ENCODE results near the gene NFIB. TPM values are rescaled to one million over a fixed set of nuclear protein-coding genes. Genes with fewer than 3 reads are reported as not detected.

NFIB gene
- total RNA-seq, 1 donor from 2014 or later = 0.30 TPM

GRCh38 chr9:14283276-14283675 is 30.7 kb downstream of the NFIB start:
- no peaks in the 10 kb centered on the region for H3K36me3 ChIP-seq
- no peak overlapping the region for H3K27ac ChIP-seq
- TF ChIP-seq EZH2phosphoT487 (IDR thresholded peaks at IDR 0.05) = no peak
- TF ChIP-seq EZH2 (IDR thresholded peaks at IDR 0.05) = no peak
- no peak for TF ChIP-seq CTCF (IDR thresholded peaks at IDR 0.05)
- H3K36me3 Mint-ChIP-seq = no peaks in the 10 kb centered on the region
- DNase-seq (ENCODE audit: low spot score) = no peak
- no peak overlapping the region for H3K4me3 ChIP-seq
- no peaks in the 10 kb centered on the region for H3K9me3 ChIP-seq (ENCODE audit: low read depth)
- H3K4me3 Mint-ChIP-seq = no peak overlapping the region
- H3K4me2 ChIP-seq = no peak overlapping the region
- H3K27me3 Mint-ChIP-seq (ENCODE audit: insufficient read depth, low read depth) = no peaks in the 10 kb centered on the region
- no peaks in the 10 kb centered on the region for H4K20me1 ChIP-seq (ENCODE audit: low read depth)
- H3K9me3 Mint-ChIP-seq = no peaks in the 10 kb centered on the region
- H3K27ac Mint-ChIP-seq = no peak overlapping the region
- no peaks in the 10 kb centered on the region for H3F3A ChIP-seq (ENCODE audit: low read depth)
- H2AFZ ChIP-seq (replicated peaks) = no peak overlapping the region
- peaks cover 5% of the 10 kb centered on the region for H3K4me1 Mint-ChIP-seq
- H3K79me2 ChIP-seq (ENCODE audit: low read depth) = no peaks in the 10 kb centered on the region
- H3K4me1 ChIP-seq = no peaks in the 10 kb centered on the region
- no peaks in the 10 kb centered on the region for H3K27me3 ChIP-seq
- no peak overlapping the region for H3K9ac ChIP-seq

DNA sequence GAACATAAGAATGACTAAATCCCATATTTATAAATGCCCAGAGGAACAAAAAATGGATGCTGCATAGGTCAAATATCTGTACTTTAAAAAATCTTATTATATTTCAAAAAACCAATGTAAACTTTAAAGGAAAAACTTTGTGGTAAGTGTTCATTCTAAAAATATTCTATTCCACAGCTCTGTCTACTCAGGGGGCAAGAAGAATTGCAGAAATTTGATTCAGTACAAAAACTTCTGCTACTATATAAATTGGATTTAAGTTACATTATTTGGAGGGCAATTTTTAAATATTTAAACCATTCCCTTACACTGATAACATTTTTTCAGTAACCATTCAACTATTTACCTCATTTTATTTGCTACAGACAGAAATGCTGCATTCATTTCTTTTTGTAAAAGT is 32.1 kb downstream of the NFIB start:
- H3K36me3 ChIP-seq = no peaks in the 10 kb centered on the region
- H3K4me1 Mint-ChIP-seq = peaks cover 5% of the 10 kb centered on the region
- H3K27ac ChIP-seq = no peak overlapping the region
- H3K4me2 ChIP-seq = no peak overlapping the region
- no peak overlapping the region for H3K27ac Mint-ChIP-seq
- no peaks in the 10 kb centered on the region for H3K27me3 Mint-ChIP-seq (ENCODE audit: insufficient read depth, low read depth)
- no peaks in the 10 kb centered on the region for H3K9me3 Mint-ChIP-seq
- H3K4me3 Mint-ChIP-seq = no peak overlapping the region
- H3K36me3 Mint-ChIP-seq = no peaks in the 10 kb centered on the region
- no peak overlapping the region for H3K9ac ChIP-seq
- H2AFZ ChIP-seq (replicated peaks) = no peak overlapping the region
- no peak for TF ChIP-seq CTCF (IDR thresholded peaks at IDR 0.05)
- no peak for TF ChIP-seq EZH2 (IDR thresholded peaks at IDR 0.05)
- TF ChIP-seq EZH2phosphoT487 (IDR thresholded peaks at IDR 0.05) = no peak
- no peaks in the 10 kb centered on the region for H3K79me2 ChIP-seq (ENCODE audit: low read depth)
- H3K4me1 ChIP-seq = no peaks in the 10 kb centered on the region
- DNase-seq (ENCODE audit: low spot score) = no peak
- H3K4me3 ChIP-seq = no peak overlapping the region
- no peaks in the 10 kb centered on the region for H3K27me3 ChIP-seq
- H4K20me1 ChIP-seq (ENCODE audit: low read depth) = no peaks in the 10 kb centered on the region
- no peaks in the 10 kb centered on the region for H3K9me3 ChIP-seq (ENCODE audit: low read depth)
- no peaks in the 10 kb centered on the region for H3F3A ChIP-seq (ENCODE audit: low read depth)

- H3K9me3 Mint-ChIP-seq = no peaks in the 10 kb centered on the region
- TF ChIP-seq EZH2 (IDR thresholded peaks at IDR 0.05) (no peak), CTCF (IDR thresholded peaks at IDR 0.05) (no peak), EZH2phosphoT487 (IDR thresholded peaks at IDR 0.05) (no peak)
- H2AFZ ChIP-seq (replicated peaks) = no peak overlapping the region
- H3K27me3 ChIP-seq = no peaks in the 10 kb centered on the region
- no peaks in the 10 kb centered on the region for H3K36me3 Mint-ChIP-seq
- H3K9me3 ChIP-seq (ENCODE audit: low read depth) = no peaks in the 10 kb centered on the region
- no peak overlapping the region for H3K4me2 ChIP-seq
- no peak overlapping the region for H3K9ac ChIP-seq
- peaks cover 5% of the 10 kb centered on the region for H3K4me1 Mint-ChIP-seq
- H3K36me3 ChIP-seq = no peaks in the 10 kb centered on the region
- H3K27ac Mint-ChIP-seq = no peak overlapping the region
- DNase-seq (ENCODE audit: low spot score) = no peak
- H3K27me3 Mint-ChIP-seq (ENCODE audit: insufficient read depth, low read depth) = no peaks in the 10 kb centered on the region
- H3K4me1 ChIP-seq = no peaks in the 10 kb centered on the region
- no peak overlapping the region for H3K4me3 Mint-ChIP-seq
- no peaks in the 10 kb centered on the region for H4K20me1 ChIP-seq (ENCODE audit: low read depth)
- H3K27ac ChIP-seq = no peak overlapping the region
- H3K4me3 ChIP-seq = no peak overlapping the region
- H3F3A ChIP-seq (ENCODE audit: low read depth) = no peaks in the 10 kb centered on the region
- H3K79me2 ChIP-seq (ENCODE audit: low read depth) = no peaks in the 10 kb centered on the region
These were observed 32.7 kb downstream of the NFIB start for GRCh38 chr9:14281136-14281795.
